ENCODE data around the gene PDE7B. TPM values are rescaled to one million over a fixed set of nuclear protein-coding genes. Genes with fewer than 3 reads are reported as not detected.

The PDE7B gene
- total and polyA plus RNA-seq, 2 donors (not counting 1 experiment from before 2014, with no cell fraction given) = 7.9 to 21.5 TPM

DNA sequence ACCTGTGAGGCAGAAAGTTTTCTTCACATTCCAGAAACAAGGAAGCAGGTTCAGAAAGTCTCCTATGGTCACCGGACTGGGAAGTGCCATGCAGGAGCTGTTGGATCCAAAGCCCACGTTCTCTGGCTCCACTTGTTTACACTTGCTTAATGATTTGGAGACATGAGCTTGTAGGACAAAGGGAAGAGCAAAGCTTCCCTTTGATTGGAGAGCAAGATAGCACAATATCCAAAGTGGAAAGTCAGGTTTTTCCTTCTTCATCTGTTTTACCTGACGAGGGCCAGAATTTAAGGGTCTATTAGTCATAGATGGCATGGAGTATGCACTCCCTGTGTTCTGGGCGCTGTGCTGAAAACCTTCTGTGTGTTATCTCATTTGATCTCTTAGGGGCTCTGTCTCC is 81.2 kb downstream of the PDE7B start:
- TF ChIP-seq EZH2 (IDR thresholded peaks at IDR 0.05; ENCODE audit: low read length, missing control alignments) = no peak
- TF ChIP-seq, protein P1, sequence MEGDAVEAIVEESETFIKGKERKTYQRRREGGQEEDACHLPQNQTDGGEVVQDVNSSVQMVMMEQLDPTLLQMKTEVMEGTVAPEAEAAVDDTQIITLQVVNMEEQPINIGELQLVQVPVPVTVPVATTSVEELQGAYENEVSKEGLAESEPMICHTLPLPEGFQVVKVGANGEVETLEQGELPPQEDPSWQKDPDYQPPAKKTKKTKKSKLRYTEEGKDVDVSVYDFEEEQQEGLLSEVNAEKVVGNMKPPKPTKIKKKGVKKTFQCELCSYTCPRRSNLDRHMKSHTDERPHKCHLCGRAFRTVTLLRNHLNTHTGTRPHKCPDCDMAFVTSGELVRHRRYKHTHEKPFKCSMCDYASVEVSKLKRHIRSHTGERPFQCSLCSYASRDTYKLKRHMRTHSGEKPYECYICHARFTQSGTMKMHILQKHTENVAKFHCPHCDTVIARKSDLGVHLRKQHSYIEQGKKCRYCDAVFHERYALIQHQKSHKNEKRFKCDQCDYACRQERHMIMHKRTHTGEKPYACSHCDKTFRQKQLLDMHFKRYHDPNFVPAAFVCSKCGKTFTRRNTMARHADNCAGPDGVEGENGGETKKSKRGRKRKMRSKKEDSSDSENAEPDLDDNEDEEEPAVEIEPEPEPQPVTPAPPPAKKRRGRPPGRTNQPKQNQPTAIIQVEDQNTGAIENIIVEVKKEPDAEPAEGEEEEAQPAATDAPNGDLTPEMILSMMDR (conservative IDR thresholded peaks at IDR 0.05 in 1 of 2, IDR thresholded peaks at IDR 0.05 in 1 of 2; ENCODE audit: low read depth in 1 of 2, low read length in 2 of 2) = no peak
- no peaks in the 10 kb centered on the region for H3K36me3 ChIP-seq (ENCODE audit: control insufficient read depth, insufficient read depth, low read length)
- H4K20me1 ChIP-seq (ENCODE audit: control insufficient read depth, extremely low read depth, insufficient read depth, low read length) = no peaks in the 10 kb centered on the region
- no peak overlapping the region for H3K4me2 ChIP-seq (ENCODE audit: extremely low read depth, insufficient read depth, low read length)
- H3K9me3 ChIP-seq (ENCODE audit: control insufficient read depth, insufficient read depth, low read depth, low read length) = no peaks in the 10 kb centered on the region
- no peaks in the 10 kb centered on the region for H3K27me3 ChIP-seq (ENCODE audit: control insufficient read depth, insufficient read depth, low read length)
- H3K27ac ChIP-seq (ENCODE audit: insufficient read depth, low read length) = no peak overlapping the region
- peaks cover 15% of the 10 kb centered on the region for H3K4me1 ChIP-seq (ENCODE audit: control insufficient read depth, extremely low read depth, insufficient read depth, low read length)
- H3K4me3 ChIP-seq (replicated peaks in 1 of 4; ENCODE audit: control extremely low read depth in 1 of 4, insufficient read depth in 1 of 4, low read depth in 3 of 4, low read length in 4 of 4) = no peak overlapping the region
- no peak overlapping the region for H3K9ac ChIP-seq (ENCODE audit: insufficient read depth, low read length)
- H3K79me2 ChIP-seq (ENCODE audit: control insufficient read depth, insufficient read depth, low read length) = no peaks in the 10 kb centered on the region
- no peak for DNase-seq (ENCODE audit: low read depth in 2 of 2)
- H2AFZ ChIP-seq (ENCODE audit: low read length) = no peak overlapping the region

DNA sequence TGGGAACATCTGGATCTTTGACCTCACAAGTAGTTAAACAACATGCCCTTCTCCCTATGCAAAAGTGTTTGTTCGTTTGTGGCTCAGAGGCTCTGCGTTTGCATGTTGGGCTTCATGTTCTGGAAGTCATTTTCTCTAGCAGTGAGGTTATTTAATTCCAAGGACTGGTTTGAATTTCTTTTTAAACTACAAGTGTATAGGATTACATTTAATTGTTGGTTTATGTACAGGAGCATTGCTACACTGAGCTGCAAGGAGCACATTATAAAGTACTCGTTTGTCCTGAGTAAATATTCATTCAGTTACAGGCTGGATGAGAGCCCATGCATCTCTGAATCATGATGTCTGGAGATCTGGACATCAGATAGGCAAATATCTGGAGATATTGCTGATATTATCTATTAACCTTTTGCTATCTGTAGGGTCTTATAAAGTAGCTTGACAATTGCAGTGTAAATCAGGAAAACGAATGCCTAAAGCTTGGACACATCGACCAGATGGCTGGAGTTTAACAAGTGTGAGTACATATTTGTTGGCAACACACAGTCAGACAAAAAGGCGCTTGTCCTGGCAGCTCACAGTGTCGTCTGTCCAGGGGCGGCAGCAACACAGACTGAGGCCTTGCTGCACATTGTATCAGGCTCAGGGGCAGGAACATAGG is 84.6 kb downstream of the PDE7B start:
- Histone ChIP-seq H4K20me1 (ENCODE audit: control insufficient read depth, extremely low read depth, insufficient read depth, low read length) (no peaks in the 10 kb centered on the region), H3K27me3 (ENCODE audit: control insufficient read depth, insufficient read depth, low read length) (no peaks in the 10 kb centered on the region), H3K36me3 (ENCODE audit: control insufficient read depth, insufficient read depth, low read length) (no peaks in the 10 kb centered on the region), H2AFZ (ENCODE audit: low read length) (peak overlapping the region; percentile 4), H3K27ac (ENCODE audit: insufficient read depth, low read length) (peak overlapping the region; percentile 88), H3K4me2 (ENCODE audit: extremely low read depth, insufficient read depth, low read length) (peak overlapping the region; percentile 56), H3K4me1 (ENCODE audit: control insufficient read depth, extremely low read depth, insufficient read depth, low read length) (peaks cover 15% of the 10 kb centered on the region), H3K9me3 (ENCODE audit: control insufficient read depth, insufficient read depth, low read depth, low read length) (no peaks in the 10 kb centered on the region), H3K4me3 (replicated peaks in 1 of 4; ENCODE audit: control extremely low read depth in 1 of 4, insufficient read depth in 1 of 4, low read depth in 3 of 4, low read length in 4 of 4) (no peak overlapping the region), H3K9ac (ENCODE audit: insufficient read depth, low read length) (peak overlapping the region; percentile 17), H3K79me2 (ENCODE audit: control insufficient read depth, insufficient read depth, low read length) (no peaks in the 10 kb centered on the region)
- peak; percentile 79 to 82 for DNase-seq (ENCODE audit: low read depth in 2 of 2)
- no peak for TF ChIP-seq EZH2 (IDR thresholded peaks at IDR 0.05; ENCODE audit: low read length, missing control alignments)
- TF ChIP-seq, protein P1 (conservative IDR thresholded peaks at IDR 0.05 in 1 of 2, IDR thresholded peaks at IDR 0.05 in 1 of 2; ENCODE audit: low read depth in 1 of 2, low read length in 2 of 2) = no peak

DNA sequence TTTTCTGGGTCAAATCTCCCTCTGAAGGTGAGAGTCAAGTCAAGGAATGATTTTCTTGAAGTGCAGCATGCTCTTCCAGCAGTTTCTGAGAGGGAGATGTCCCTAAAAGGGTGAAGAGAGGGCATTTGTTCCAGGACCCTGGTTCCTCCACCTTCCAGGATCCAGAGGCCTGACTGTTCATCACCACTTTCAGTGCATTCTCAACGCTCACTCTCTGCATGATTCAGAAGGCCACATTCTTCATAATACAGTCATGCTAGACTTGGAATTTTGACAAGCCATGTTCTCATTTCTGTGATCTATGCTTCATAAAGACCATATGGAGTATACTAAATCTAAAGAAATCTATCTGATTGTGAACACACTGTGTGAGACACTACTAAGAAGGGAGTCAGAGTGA is 85.1 kb downstream of the PDE7B start:
- Histone ChIP-seq H3K79me2 (ENCODE audit: control insufficient read depth, insufficient read depth, low read length) (no peaks in the 10 kb centered on the region), H3K36me3 (ENCODE audit: control insufficient read depth, insufficient read depth, low read length) (no peaks in the 10 kb centered on the region), H3K9me3 (ENCODE audit: control insufficient read depth, insufficient read depth, low read depth, low read length) (no peaks in the 10 kb centered on the region), H4K20me1 (ENCODE audit: control insufficient read depth, extremely low read depth, insufficient read depth, low read length) (no peaks in the 10 kb centered on the region), H3K9ac (ENCODE audit: insufficient read depth, low read length) (no peak overlapping the region), H3K27ac (ENCODE audit: insufficient read depth, low read length) (peak overlapping the region; percentile 88), H3K4me2 (ENCODE audit: extremely low read depth, insufficient read depth, low read length) (peak overlapping the region; percentile 3), H2AFZ (ENCODE audit: low read length) (peak overlapping the region; percentile 4), H3K4me3 (replicated peaks in 1 of 4; ENCODE audit: control extremely low read depth in 1 of 4, insufficient read depth in 1 of 4, low read depth in 3 of 4, low read length in 4 of 4) (no peak overlapping the region), H3K4me1 (ENCODE audit: control insufficient read depth, extremely low read depth, insufficient read depth, low read length) (peaks cover 15% of the 10 kb centered on the region), H3K27me3 (ENCODE audit: control insufficient read depth, insufficient read depth, low read length) (no peaks in the 10 kb centered on the region)
- peak; percentile 97 for DNase-seq (ENCODE audit: low read depth in 2 of 2)
- TF ChIP-seq EZH2 (IDR thresholded peaks at IDR 0.05; ENCODE audit: low read length, missing control alignments) = no peak

All from fibroblast of lung (primary cell).